DMS153 treated with DMSO at 0.1 percent for 48 hours (cell line): ENCODE measurements around the gene ZNF584.

Experiments used
- DNase-seq: peaks from one replicate; lab custom pipeline; 2025; ENCODE audit not compliant: unreplicated experiment; lab: John Stamatoyannopoulos, UW

Gene ZNF584

DNA sequence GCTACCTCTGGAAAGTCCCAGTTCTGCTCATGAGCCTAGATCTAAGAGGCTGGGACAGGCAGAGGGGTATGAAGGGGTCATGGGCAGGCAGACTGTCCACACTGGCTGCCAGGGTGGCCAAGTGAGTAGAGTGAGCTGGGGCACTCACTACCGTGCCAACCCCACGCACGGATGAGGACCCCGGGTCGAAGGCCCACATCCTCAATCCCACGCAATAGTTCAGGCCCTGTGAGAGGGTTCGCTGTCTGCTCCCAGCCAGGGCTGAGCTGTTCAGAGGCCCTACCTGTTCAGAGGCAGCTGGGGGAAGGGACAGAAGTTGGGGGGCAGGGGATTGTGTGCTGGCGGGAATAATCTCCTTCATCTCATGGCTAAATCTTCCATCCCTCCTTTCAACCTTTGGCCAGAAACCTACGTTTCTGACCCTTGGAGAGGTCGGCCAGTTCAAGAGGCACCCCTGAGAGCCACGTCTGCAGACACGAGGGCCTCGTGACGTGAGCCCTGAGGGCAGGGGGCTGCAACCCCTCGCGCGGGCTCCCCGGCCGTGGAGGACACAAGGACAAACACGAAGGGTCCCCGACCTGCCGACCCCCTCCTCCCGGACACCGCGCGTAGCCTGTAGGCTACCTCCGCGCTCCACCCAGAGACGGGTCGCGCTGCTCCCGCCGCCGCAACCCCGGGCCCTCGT is 22.4 kb upstream of the ZNF584 start:
- DNase-seq = no peak

GRCh38 chr19:58386576-58387337 is 21.7 kb upstream of the ZNF584 start, which contains the start of gene RPS5:
RPS5 (plus strand) TSS chr19:58387269; CDS start chr19:58388138, 869 bp downstream.
- DNase-seq = peak; percentile 98

- DNase-seq = no peak
Observed at GRCh38 chr19:58387338-58388174, 20.9 kb upstream of the ZNF584 start.

GRCh38 chr19:58388175-58388526 is 20.3 kb upstream of the ZNF584 start:
- no peak for DNase-seq

GRCh38 chr19:58392945-58393724 is 15.3 kb upstream of the ZNF584 start:
- DNase-seq = no peak

GRCh38 chr19:58393725-58394033 is 14.8 kb upstream of the ZNF584 start:
- DNase-seq = no peak

- no peak for DNase-seq
Observed at GRCh38 chr19:58394821-58395219, 13.6 kb upstream of the ZNF584 start.

GRCh38 chr19:58395220-58395978 is 13.1 kb upstream of the ZNF584 start, which contains the start of gene RNF225:
RNF225 (plus strand) TSS chr19:58395656; CDS start chr19:58396090, 434 bp downstream.
- DNase-seq = no peak

GRCh38 chr19:58395979-58396627 is 12.3 kb upstream of the ZNF584 start:
- DNase-seq = no peak

DNA sequence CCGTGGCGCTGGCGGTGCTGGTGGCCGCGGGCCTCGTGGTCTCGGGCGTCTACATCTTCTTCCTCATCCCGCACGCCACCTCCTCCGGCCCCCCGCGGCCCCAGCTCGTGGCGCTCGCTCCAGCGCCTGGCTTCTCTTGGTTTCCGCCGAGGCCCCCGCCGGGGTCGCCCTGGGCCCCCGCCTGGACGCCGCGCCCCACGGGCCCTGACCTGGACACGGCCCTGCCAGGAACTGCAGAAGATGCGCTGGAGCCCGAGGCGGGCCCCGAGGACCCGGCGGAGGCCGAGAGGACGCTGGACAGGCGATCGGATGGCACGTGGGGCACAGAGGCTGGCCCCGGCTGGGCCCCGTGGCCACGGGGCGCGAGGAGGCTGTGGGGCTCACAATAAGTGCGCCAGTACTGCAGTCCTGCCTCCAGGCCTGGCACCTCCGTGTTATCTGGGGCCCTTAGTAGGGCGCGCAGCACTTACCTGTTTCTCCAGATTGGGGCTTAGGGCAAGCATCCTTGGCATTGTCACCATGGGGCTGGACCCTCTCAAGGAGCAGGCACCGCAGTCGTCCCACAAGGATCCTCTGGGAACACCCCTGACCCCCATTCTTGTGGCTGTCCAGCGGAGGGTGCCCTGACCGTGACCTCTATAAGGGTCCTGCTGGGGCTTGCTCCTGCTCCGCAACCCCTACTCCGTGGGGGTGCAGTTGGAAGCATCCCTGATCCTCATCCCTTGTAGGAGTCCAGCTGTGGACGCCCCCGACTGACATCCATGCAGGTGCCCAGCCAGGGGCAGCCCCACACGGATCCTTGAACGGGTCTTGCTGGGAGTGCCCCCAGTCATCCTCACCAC is 11.5 kb upstream of the ZNF584 start:
- no peak for DNase-seq

DNA sequence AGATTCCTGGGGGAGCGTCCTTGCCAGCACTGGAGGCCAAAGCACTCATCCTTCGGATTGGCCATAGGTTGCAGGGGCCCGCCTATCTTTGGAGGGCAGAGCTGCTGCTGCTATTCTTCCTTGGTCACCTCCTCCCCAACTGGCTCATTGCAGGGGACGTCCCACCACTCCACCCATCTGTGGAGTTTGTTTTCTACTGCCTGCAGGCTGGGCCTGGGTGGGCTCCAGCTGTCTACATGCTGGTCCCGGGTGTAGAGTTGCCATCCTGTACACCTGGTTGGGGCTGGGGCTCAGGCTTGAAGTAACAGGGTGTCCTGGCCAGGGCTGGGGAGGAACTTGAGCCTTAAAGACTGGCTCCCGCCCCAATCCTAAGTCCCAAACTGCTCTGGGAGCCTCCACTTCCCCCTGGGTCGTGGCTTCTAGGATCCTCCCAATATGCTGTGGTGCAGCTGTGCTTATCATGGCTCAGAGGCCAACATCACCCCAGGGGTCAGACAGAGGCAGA is 10.9 kb upstream of the ZNF584 start:
- no peak for DNase-seq

DNA sequence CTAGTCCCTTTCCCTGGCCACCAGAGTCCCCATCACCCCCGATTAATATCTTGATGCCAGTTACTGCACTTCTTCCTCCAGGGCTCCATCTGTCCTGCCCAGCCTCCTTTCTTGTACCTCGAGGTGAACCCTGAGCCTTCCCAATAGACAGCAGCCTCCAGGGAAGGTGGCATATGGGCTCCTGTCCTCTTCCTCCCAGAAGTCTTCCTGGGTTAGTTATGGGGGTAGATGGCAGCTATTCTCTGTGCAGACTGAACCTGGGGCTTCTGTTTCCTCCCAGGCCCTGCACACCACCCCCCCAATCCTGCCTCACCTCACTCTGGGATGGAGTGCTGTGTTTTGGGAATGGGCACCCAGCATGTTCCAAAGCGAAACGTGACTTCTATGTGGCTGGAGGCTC is 10.4 kb upstream of the ZNF584 start:
- DNase-seq = no peak

- DNase-seq = no peak
Observed at GRCh38 chr19:58398545-58398944, 9.9 kb upstream of the ZNF584 start.

GRCh38 chr19:58399903-58400302 is 8.5 kb upstream of the ZNF584 start:
- DNase-seq = no peak

- no peak for DNase-seq
Observed at GRCh38 chr19:58400316-58400915, 8.0 kb upstream of the ZNF584 start.

- peak; percentile 97 for DNase-seq
Observed at GRCh38 chr19:58400916-58401839, 7.3 kb upstream of the ZNF584 start.

- no peak for DNase-seq
Observed at GRCh38 chr19:58401840-58402421, 6.5 kb upstream of the ZNF584 start.
